ENCODE measurements around the gene KCNJ2. TPM values are rescaled to one million over a fixed set of nuclear protein-coding genes. Genes with fewer than 3 reads are reported as not detected.

Gene KCNJ2
- total RNA-seq, 1 experiment from 2014 or later: 0.15 TPM

DNA sequence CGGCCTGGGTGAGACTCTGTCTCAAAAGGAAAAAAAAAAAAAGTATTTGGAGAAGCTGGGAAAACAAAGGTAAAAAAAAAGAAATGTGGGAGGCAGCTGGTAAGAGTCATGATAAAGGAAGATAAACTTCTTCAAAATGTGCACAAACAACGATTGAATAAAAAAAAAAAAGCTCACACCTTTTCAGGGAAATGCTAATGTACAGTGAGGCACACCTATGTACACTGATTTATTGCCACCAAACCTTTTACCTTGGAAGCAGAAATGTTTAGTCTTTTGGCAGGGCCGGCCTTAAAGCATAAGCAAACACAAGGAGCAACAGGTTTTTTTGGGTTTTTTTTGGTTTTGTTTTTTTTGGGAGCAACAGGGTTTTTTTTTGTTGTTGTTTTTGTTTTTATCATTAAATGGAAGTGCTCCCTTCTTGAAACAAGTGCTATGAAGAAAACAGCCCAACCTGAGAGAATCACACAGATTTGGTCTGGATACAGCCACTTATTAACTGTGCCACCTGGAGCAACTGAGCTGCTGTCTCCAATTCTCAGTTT lies 29.8 kb upstream of the KCNJ2 start:
- Histone ChIP-seq H3K79me1 (ENCODE audit: insufficient read depth, low read depth, low read length, poor library complexity, severe bottlenecking) (no peaks in the 10 kb centered on the region), H2BK15ac (ENCODE audit: low read depth, low read length) (no peak overlapping the region), H3K9me3 (ENCODE audit: control insufficient read depth, low read depth, low read length) (no peaks in the 10 kb centered on the region), H3K9ac (ENCODE audit: extremely low read depth, insufficient read length, low read length) (no peak overlapping the region), H2BK20ac (ENCODE audit: low read depth, low read length, poor library complexity, severe bottlenecking) (no peak overlapping the region), H4K91ac (ENCODE audit: insufficient read length, low read depth, low read length) (no peak overlapping the region), H2AK5ac (ENCODE audit: insufficient read length, low read length) (no peak overlapping the region), H3K4me1 (ENCODE audit: insufficient read depth, low read length) (no peaks in the 10 kb centered on the region; the same call in 1 of the 2 replicates), H3T11ph (ENCODE audit: low read length) (no peak overlapping the region), H3K27ac (ENCODE audit: insufficient read length, low read depth, low read length) (no peak overlapping the region), H3K56ac (ENCODE audit: insufficient read length, low read depth, low read length) (no peak overlapping the region), H3K18ac (ENCODE audit: insufficient read length, low read depth, low read length) (no peak overlapping the region), H3K4me2 (ENCODE audit: insufficient read depth, insufficient read length, low read length) (no peak overlapping the region), H2BK12ac (ENCODE audit: insufficient read length, low read depth, low read length) (no peak overlapping the region), H3K79me2 (ENCODE audit: insufficient read depth, low read length) (no peaks in the 10 kb centered on the region), H3K27me3 (ENCODE audit: insufficient read depth, low read length) (no peaks in the 10 kb centered on the region), H4K5ac (ENCODE audit: insufficient read length, low read depth, low read length) (no peak overlapping the region), H2BK120ac (ENCODE audit: low read depth, low read length, poor library complexity, severe bottlenecking) (no peak overlapping the region), H3K14ac (ENCODE audit: insufficient read depth, low read length) (no peak overlapping the region), H3K4ac (ENCODE audit: low read depth, low read length) (no peak overlapping the region), H2BK5ac (ENCODE audit: insufficient read length, low read length) (no peak overlapping the region), H3K23me2 (ENCODE audit: insufficient read length, low read depth, low read length, poor library complexity, severe bottlenecking) (no peaks in the 10 kb centered on the region), H4K20me1 (ENCODE audit: control insufficient read depth, insufficient read depth, insufficient read length) (no peaks in the 10 kb centered on the region), H2AFZ (ENCODE audit: low read length) (no peak overlapping the region), H4K8ac (replicated peaks; ENCODE audit: insufficient read length, low read depth, low read length) (no peak overlapping the region), H3K23ac (ENCODE audit: insufficient read length, low read depth, low read length) (no peak overlapping the region)
- H3K36me3 Mint-ChIP-seq (ENCODE audit: insufficient read depth in 1 of 3, low read depth in 3 of 3): no peaks in the 10 kb centered on the region
- WGBS (ENCODE audit: extremely low coverage, insufficient read length, low lambda C conversion rate): no CpG with 5 or more reads among the region's 3 CpGs
- TF ChIP-seq, protein P1, sequence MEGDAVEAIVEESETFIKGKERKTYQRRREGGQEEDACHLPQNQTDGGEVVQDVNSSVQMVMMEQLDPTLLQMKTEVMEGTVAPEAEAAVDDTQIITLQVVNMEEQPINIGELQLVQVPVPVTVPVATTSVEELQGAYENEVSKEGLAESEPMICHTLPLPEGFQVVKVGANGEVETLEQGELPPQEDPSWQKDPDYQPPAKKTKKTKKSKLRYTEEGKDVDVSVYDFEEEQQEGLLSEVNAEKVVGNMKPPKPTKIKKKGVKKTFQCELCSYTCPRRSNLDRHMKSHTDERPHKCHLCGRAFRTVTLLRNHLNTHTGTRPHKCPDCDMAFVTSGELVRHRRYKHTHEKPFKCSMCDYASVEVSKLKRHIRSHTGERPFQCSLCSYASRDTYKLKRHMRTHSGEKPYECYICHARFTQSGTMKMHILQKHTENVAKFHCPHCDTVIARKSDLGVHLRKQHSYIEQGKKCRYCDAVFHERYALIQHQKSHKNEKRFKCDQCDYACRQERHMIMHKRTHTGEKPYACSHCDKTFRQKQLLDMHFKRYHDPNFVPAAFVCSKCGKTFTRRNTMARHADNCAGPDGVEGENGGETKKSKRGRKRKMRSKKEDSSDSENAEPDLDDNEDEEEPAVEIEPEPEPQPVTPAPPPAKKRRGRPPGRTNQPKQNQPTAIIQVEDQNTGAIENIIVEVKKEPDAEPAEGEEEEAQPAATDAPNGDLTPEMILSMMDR (conservative IDR thresholded peaks at IDR 0.05): no peak
- H3K27ac Mint-ChIP-seq: no peak overlapping the region
- H3K27me3 Mint-ChIP-seq (ENCODE audit: low read depth): no peaks in the 10 kb centered on the region; the same call in 1 of the 2 replicates
- H3K9me3 Mint-ChIP-seq: no peaks in the 10 kb centered on the region
- no peak for DNase-seq
- H3K4me1 Mint-ChIP-seq: peaks cover 8 to 15% of the 10 kb centered on the region in 2 experiments
- no peak overlapping the region for H3K4me3 Mint-ChIP-seq

All from H9 (cell line).